Measurements from ENCODE around the gene EMC10. TPM values are rescaled to one million over a fixed set of nuclear protein-coding genes. Genes with fewer than 3 reads are reported as not detected.

The EMC10 gene
- total RNA-seq, 2 experiments from 2014 or later = 80.0 to 80.3 TPM

GRCh38 chr19:50531171-50531612 lies 54.9 kb downstream of the EMC10 start:
- no peak overlapping the region for H3K4me3 ChIP-seq (ENCODE audit: low read length)
- ChIA-PET CTCF (no interaction called here), POLR2A (no interaction called here)
- peaks cover 0 to 13% of the 10 kb centered on the region in 2 experiments for H3K27me3 ChIP-seq (ENCODE audit: control insufficient read depth in 1 of 2, insufficient read depth in 2 of 2, low read length in 2 of 2)
- TF ChIP-seq CTCF (IDR thresholded peaks at IDR 0.05) = no peak
- no peaks in the 10 kb centered on the region for H3K4me1 ChIP-seq (ENCODE audit: insufficient read depth, low read length)
- Mint-ChIP-seq H3K9me3 (peaks cover 3% of the 10 kb centered on the region), H3K27ac (no peak overlapping the region), H3K4me3 (no peak overlapping the region), H3K27me3 (peaks cover 26% of the 10 kb centered on the region), H3K36me3 (ENCODE audit: low read depth) (no peaks in the 10 kb centered on the region), H3K4me1 (ENCODE audit: low read depth) (no peaks in the 10 kb centered on the region)
- ATAC-seq (ENCODE audit: poor library complexity) = no peak
- DNase-seq = no peak
- H3K36me3 ChIP-seq (ENCODE audit: insufficient read depth, low read length) = no peaks in the 10 kb centered on the region
- peaks cover 7 to 32% of the 10 kb centered on the region in 2 experiments for H3K9me3 ChIP-seq (ENCODE audit: control insufficient read depth in 1 of 2, insufficient read depth in 1 of 2, low read length in 2 of 2)
- no peak overlapping the region for H3K27ac ChIP-seq (ENCODE audit: low read depth in 1 of 2, low read length in 2 of 2)
- intact Hi-C loops (cut with DNase I, micrococcal nuclease) = loop anchor here in 1 of 2 experiments (10.0 kb wide), 1 partner anchor 394 kb away; no protein-coding TSS in a partner anchor

GRCh38 chr19:50532952-50533351 lies 56.6 kb downstream of the EMC10 start:
- DNase-seq (no peak), ATAC-seq (ENCODE audit: poor library complexity) (no peak)
- Histone ChIP-seq H3K4me1 (ENCODE audit: insufficient read depth, low read length) (no peaks in the 10 kb centered on the region), H3K9me3 (ENCODE audit: control insufficient read depth in 1 of 2, insufficient read depth in 1 of 2, low read length in 2 of 2) (peaks cover 7 to 34% of the 10 kb centered on the region in 2 experiments), H3K36me3 (ENCODE audit: insufficient read depth, low read length) (no peaks in the 10 kb centered on the region), H3K4me3 (ENCODE audit: low read length) (no peak overlapping the region), H3K27ac (ENCODE audit: low read depth in 1 of 2, low read length in 2 of 2) (no peak overlapping the region), H3K27me3 (ENCODE audit: control insufficient read depth in 1 of 2, insufficient read depth in 2 of 2, low read length in 2 of 2) (peaks cover 1 to 17% of the 10 kb centered on the region in 2 experiments)
- intact Hi-C loops (cut with DNase I, micrococcal nuclease) = loop anchor here in 1 of 2 experiments (10.0 kb wide), 1 partner anchor 392 kb away; no protein-coding TSS in a partner anchor
- POLR2A ChIA-PET = no interaction called here
- no peak for TF ChIP-seq CTCF (IDR thresholded peaks at IDR 0.05)
- Mint-ChIP-seq H3K27me3 (peaks cover 30% of the 10 kb centered on the region), H3K9me3 (peaks cover 3% of the 10 kb centered on the region), H3K4me1 (ENCODE audit: low read depth) (no peaks in the 10 kb centered on the region), H3K36me3 (ENCODE audit: low read depth) (no peaks in the 10 kb centered on the region), H3K4me3 (no peak overlapping the region), H3K27ac (no peak overlapping the region)
- CTCF ChIA-PET = no interaction called here

GRCh38 chr19:50534478-50534877 lies 58.2 kb downstream of the EMC10 start:
- no peak overlapping the region for H3K4me3 Mint-ChIP-seq
- Histone ChIP-seq H3K36me3 (ENCODE audit: insufficient read depth, low read length) (no peaks in the 10 kb centered on the region), H3K27me3 (ENCODE audit: control insufficient read depth in 1 of 2, insufficient read depth in 2 of 2, low read length in 2 of 2) (peaks cover 3 to 17% of the 10 kb centered on the region in 2 experiments), H3K27ac (ENCODE audit: low read depth in 1 of 2, low read length in 2 of 2) (no peak overlapping the region), H3K4me1 (ENCODE audit: insufficient read depth, low read length) (no peaks in the 10 kb centered on the region), H3K4me3 (ENCODE audit: low read length) (no peak overlapping the region), H3K9me3 (ENCODE audit: control insufficient read depth in 1 of 2, insufficient read depth in 1 of 2, low read length in 2 of 2) (peaks cover 7 to 35% of the 10 kb centered on the region in 2 experiments)
- intact Hi-C loops (cut with DNase I, micrococcal nuclease) = loop anchor here in 1 of 2 experiments (10.0 kb wide), 1 partner anchor 390 kb away; no protein-coding TSS in a partner anchor
- no peak for TF ChIP-seq CTCF (IDR thresholded peaks at IDR 0.05)
- ChIA-PET CTCF (no interaction called here), POLR2A (no interaction called here)
- peaks cover 30% of the 10 kb centered on the region for H3K27me3 Mint-ChIP-seq
- no peaks in the 10 kb centered on the region for H3K36me3 Mint-ChIP-seq (ENCODE audit: low read depth)
- no peak for ATAC-seq (ENCODE audit: poor library complexity)
- no peak for DNase-seq
- H3K9me3 Mint-ChIP-seq = peaks cover 3% of the 10 kb centered on the region
- H3K4me1 Mint-ChIP-seq (ENCODE audit: low read depth) = no peaks in the 10 kb centered on the region
- no peak overlapping the region for H3K27ac Mint-ChIP-seq
